DND-41 (cell line): ENCODE measurements around the gene GGCT.
"Not testable (repeated sequence)": the region's sequence is repeated elsewhere in the genome, so short reads cannot be mapped to it uniquely, and the experiment has no call there.

Source experiments
- ATAC-seq: fragments of 200-7000 bp; cut with Tn5 transposase; 3 replicates; pipeline ENCODE4 v1.9.1; 2021; ENCODE audit warnings: low read depth; ENCODE audit not compliant: insufficient read depth
- DNase-seq: peaks from one replicate; pipeline ENCODE4 v3.0.0-alpha.2; 2020
- H2AFZ ChIP-seq: 2 replicates; pipeline ENCODE4 v1.6.0; 2012; ENCODE audit warnings: low read depth, low read length
- H3K27ac ChIP-seq: 2 replicates; pipeline ENCODE4 v1.5.1; 2012; ENCODE audit warnings: low read length, inconsistent platforms
- H3K27me3 ChIP-seq: fragments of 200-600 bp; sonication (generic); 2 replicates; pipeline ENCODE4 v1.6.0; 2012; ENCODE audit warnings: low read length, mild to moderate bottlenecking, inconsistent platforms; ENCODE audit not compliant: insufficient read depth, poor library complexity
- H3K36me3 ChIP-seq: 2 replicates; pipeline ENCODE4 v1.5.1; 2012; ENCODE audit warnings: low read length, inconsistent platforms; ENCODE audit not compliant: insufficient read depth
- H3K4me1 ChIP-seq: 2 replicates; pipeline ENCODE4 v1.5.1; 2012; ENCODE audit warnings: mild to moderate bottlenecking, low read length; ENCODE audit not compliant: insufficient read depth
- H3K4me2 ChIP-seq: 2 replicates; pipeline ENCODE4 v1.6.0; 2012; ENCODE audit warnings: mild to moderate bottlenecking, moderate library complexity, low read length, inconsistent platforms; ENCODE audit not compliant: insufficient read depth
- H3K4me3 ChIP-seq, 2 experiments: fragments of 200-600 bp in 1 of 2; shearing (Covaris generic) in 1 of 2; 2 replicates each; pipeline ENCODE4 v1.5.1; 2012 to 2016; ENCODE audit warnings: inconsistent platforms in 2 of 2, low read length in 2 of 2, mild to moderate bottlenecking in 2 of 2, low read depth in 1 of 2, moderate library complexity in 1 of 2
- H3K79me2 ChIP-seq: 2 replicates; pipeline ENCODE4 v1.6.0; 2012; ENCODE audit warnings: low read length, inconsistent platforms; ENCODE audit not compliant: insufficient read depth
- H3K9ac ChIP-seq: 2 replicates; pipeline ENCODE4 v1.6.0; 2012; ENCODE audit warnings: low read depth, mild to moderate bottlenecking, inconsistent platforms, low read length, moderate library complexity
- H3K9me3 ChIP-seq: 2 replicates; pipeline ENCODE4 v1.5.1; 2012; ENCODE audit warnings: low read length, moderate library complexity, mild to moderate bottlenecking, inconsistent platforms; ENCODE audit not compliant: insufficient read depth, severe bottlenecking
- H4K20me1 ChIP-seq: 2 replicates; pipeline ENCODE4 v1.6.0; 2012; ENCODE audit warnings: low read length; ENCODE audit not compliant: insufficient read depth
- CTCF ChIP-seq: IDR thresholded peaks from 2 replicates; pipeline ENCODE4 v1.5.1; 2012; ENCODE audit warnings: borderline replicate concordance, low read length, moderate library complexity, mild to moderate bottlenecking; ENCODE audit not compliant: poor library complexity, severe bottlenecking; ENCODE audit errors: extremely low read depth
- EZH2 ChIP-seq: IDR thresholded peaks from 3 replicates; pipeline ENCODE4 v1.6.1; 2012; ENCODE audit warnings: borderline replicate concordance, low read depth, mild to moderate bottlenecking, moderate library complexity, low read length, inconsistent platforms; ENCODE audit not compliant: severe bottlenecking

Gene GGCT

GRCh38 chr7:30511973-30512662 lies 7.5 kb upstream of the GGCT start:
- ATAC-seq = no peak
- Histone ChIP-seq H3K9me3 (peaks cover 2% of the 10 kb centered on the region), H3K79me2 (no peaks in the 10 kb centered on the region), H2AFZ (no peak overlapping the region), H3K4me3 (no peak overlapping the region), H3K27ac (no peak overlapping the region), H3K9ac (no peak overlapping the region), H3K4me2 (no peak overlapping the region), H3K36me3 (no peaks in the 10 kb centered on the region), H3K27me3 (no peaks in the 10 kb centered on the region), H3K4me1 (no peaks in the 10 kb centered on the region), H4K20me1 (no peaks in the 10 kb centered on the region)
- DNase-seq = no peak
- TF ChIP-seq EZH2 (no peak), CTCF (no peak)

- no peak overlapping the region for H3K4me2 ChIP-seq
- peaks cover 2% of the 10 kb centered on the region for H3K9me3 ChIP-seq
- DNase-seq (no peak), ATAC-seq (no peak)
- no peaks in the 10 kb centered on the region for H3K36me3 ChIP-seq
- no peak overlapping the region for H3K27ac ChIP-seq
- H3K4me3 ChIP-seq = no peak overlapping the region
- H4K20me1 ChIP-seq = no peaks in the 10 kb centered on the region
- no peak overlapping the region for H2AFZ ChIP-seq
- no peaks in the 10 kb centered on the region for H3K27me3 ChIP-seq
- no peaks in the 10 kb centered on the region for H3K4me1 ChIP-seq
- no peaks in the 10 kb centered on the region for H3K79me2 ChIP-seq
- TF ChIP-seq CTCF = no peak
- no peak for TF ChIP-seq EZH2
- H3K9ac ChIP-seq = no peak overlapping the region
These were observed 6.9 kb upstream of the GGCT start for GRCh38 chr7:30511494-30511893.

- Histone ChIP-seq H3K4me1 (peaks cover 6% of the 10 kb centered on the region), H3K27ac (no peak overlapping the region), H3K27me3 (no peaks in the 10 kb centered on the region), H3K4me3 (no peak overlapping the region), H3K79me2 (no peaks in the 10 kb centered on the region), H3K9me3 (peaks cover 2% of the 10 kb centered on the region), H3K4me2 (no peak overlapping the region), H2AFZ (no peak overlapping the region), H3K36me3 (no peaks in the 10 kb centered on the region), H4K20me1 (no peaks in the 10 kb centered on the region), H3K9ac (no peak overlapping the region)
- TF ChIP-seq EZH2 (no peak), CTCF (peak; percentile 84)
- ATAC-seq = peak; percentile 73
- DNase-seq = peak; percentile 30
These were observed 5.8 kb upstream of the GGCT start for GRCh38 chr7:30510124-30511075.

GRCh38 chr7:30509171-30509857 lies 4.7 kb upstream of the GGCT start:
- ATAC-seq, H4K20me1 ChIP-seq, H3K27me3 ChIP-seq, H3K9me3 ChIP-seq, H3K4me1 ChIP-seq, H3K4me3 ChIP-seq, H3K9ac ChIP-seq, H3K36me3 ChIP-seq, H2AFZ ChIP-seq, H3K4me2 ChIP-seq, H3K79me2 ChIP-seq, H3K27ac ChIP-seq, DNase-seq: not testable (repeated sequence)

- ATAC-seq, H2AFZ ChIP-seq, H3K4me2 ChIP-seq, H3K9ac ChIP-seq, H3K36me3 ChIP-seq, H3K27ac ChIP-seq, H3K9me3 ChIP-seq, H3K27me3 ChIP-seq, DNase-seq, H4K20me1 ChIP-seq, H3K4me3 ChIP-seq: not testable (repeated sequence)
- Histone ChIP-seq H3K79me2 (peaks cover 22% of the 10 kb centered on the region), H3K4me1 (peaks cover 26% of the 10 kb centered on the region)
These were observed 2.8 kb upstream of the GGCT start for GRCh38 chr7:30507346-30507900.
